K562 (cell line): ENCODE results near the gene BZW1.

Experiments used
- RBM34 ChIP-seq: fragments of 200-400 bp; formaldehyde crosslinking; IDR thresholded peaks from 2 replicates; pipeline ENCODE4 v1.6.1; 2018; ENCODE audit warnings: low read length, borderline replicate concordance; ENCODE audit not compliant: insufficient read depth
- ZNF707 ChIP-seq: fragments of 250-450 bp; sonication (Bioruptor Pico); conservative IDR thresholded peaks from 2 replicates; pipeline ENCODE4 v1.8.0; 2022; ENCODE audit warnings: inconsistent platforms, mild to moderate bottlenecking, moderate library complexity
- TF ChIP-seq, protein P1 (sequence below), 3 experiments: IDR thresholded peaks in 2 of 3; conservative IDR thresholded peaks in 1 of 3; 2 replicates each; pipeline ENCODE4 v1.5.1; 2011 to 2012; ENCODE audit warnings: low read length in 3 of 3, mild to moderate bottlenecking in 3 of 3, control low read depth in 2 of 3, improper control_type of control experiment in 1 of 3, inconsistent platforms in 1 of 3, low read depth in 1 of 3, mixed read lengths in 1 of 3, moderate library complexity in 1 of 3; ENCODE audit not compliant: insufficient read depth in 2 of 3
- TF ChIP-seq, protein P2 (sequence below): sonication (generic); formaldehyde crosslinking; IDR thresholded peaks from 2 replicates; pipeline ENCODE4 v1.8.0; 2022; ENCODE audit warnings: missing genetic modification reagents, mild to moderate bottlenecking, moderate library complexity, borderline replicate concordance

DNA sequence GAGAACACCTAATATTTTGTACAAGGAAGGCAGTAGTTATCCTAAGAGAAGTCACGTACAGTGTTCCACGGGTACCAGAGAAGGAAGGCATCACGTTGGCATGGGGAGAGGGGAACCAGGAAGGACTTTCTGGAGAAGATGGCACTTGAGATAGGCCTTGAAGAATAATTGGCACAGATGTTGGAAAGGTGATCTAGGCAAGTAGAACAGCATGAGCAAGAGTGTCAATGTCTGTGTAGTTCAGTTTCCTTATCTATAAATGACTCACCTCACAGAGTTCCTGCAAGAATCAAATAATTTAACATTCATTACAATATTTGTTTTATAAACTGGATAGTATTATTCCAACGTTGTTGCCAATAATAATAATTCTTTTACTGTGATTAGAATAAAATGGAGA, 48.3 kb upstream of the BZW1 start:
- TF ChIP-seq, protein P1, sequence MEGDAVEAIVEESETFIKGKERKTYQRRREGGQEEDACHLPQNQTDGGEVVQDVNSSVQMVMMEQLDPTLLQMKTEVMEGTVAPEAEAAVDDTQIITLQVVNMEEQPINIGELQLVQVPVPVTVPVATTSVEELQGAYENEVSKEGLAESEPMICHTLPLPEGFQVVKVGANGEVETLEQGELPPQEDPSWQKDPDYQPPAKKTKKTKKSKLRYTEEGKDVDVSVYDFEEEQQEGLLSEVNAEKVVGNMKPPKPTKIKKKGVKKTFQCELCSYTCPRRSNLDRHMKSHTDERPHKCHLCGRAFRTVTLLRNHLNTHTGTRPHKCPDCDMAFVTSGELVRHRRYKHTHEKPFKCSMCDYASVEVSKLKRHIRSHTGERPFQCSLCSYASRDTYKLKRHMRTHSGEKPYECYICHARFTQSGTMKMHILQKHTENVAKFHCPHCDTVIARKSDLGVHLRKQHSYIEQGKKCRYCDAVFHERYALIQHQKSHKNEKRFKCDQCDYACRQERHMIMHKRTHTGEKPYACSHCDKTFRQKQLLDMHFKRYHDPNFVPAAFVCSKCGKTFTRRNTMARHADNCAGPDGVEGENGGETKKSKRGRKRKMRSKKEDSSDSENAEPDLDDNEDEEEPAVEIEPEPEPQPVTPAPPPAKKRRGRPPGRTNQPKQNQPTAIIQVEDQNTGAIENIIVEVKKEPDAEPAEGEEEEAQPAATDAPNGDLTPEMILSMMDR (IDR thresholded peaks at IDR 0.05 in 2 of 3, conservative IDR thresholded peaks at IDR 0.05 in 1 of 3; ENCODE audit: insufficient read depth in 2 of 3, low read depth in 1 of 3, low read length in 3 of 3), result no peak
- no peak for TF ChIP-seq ZNF707 (CRISPR knock-in tag)
- TF ChIP-seq, protein P2, sequence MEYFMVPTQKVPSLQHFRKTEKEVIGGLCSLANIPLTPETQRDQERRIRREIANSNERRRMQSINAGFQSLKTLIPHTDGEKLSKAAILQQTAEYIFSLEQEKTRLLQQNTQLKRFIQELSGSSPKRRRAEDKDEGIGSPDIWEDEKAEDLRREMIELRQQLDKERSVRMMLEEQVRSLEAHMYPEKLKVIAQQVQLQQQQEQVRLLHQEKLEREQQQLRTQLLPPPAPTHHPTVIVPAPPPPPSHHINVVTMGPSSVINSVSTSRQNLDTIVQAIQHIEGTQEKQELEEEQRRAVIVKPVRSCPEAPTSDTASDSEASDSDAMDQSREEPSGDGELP (CRISPR knock-in tag), result no peak
- no peak for TF ChIP-seq RBM34
